NCI-H510A treated with DMSO at 0.1 percent for 48 hours (cell line): ENCODE measurements around the gene GRM5.
"Not testable (repeated sequence)": the region's sequence is repeated elsewhere in the genome, so short reads cannot be mapped to it uniquely, and the experiment has no call there.

Experiments
- DNase-seq: peaks from one replicate; lab custom pipeline; 2025; lab: John Stamatoyannopoulos, UW

Gene GRM5

DNA sequence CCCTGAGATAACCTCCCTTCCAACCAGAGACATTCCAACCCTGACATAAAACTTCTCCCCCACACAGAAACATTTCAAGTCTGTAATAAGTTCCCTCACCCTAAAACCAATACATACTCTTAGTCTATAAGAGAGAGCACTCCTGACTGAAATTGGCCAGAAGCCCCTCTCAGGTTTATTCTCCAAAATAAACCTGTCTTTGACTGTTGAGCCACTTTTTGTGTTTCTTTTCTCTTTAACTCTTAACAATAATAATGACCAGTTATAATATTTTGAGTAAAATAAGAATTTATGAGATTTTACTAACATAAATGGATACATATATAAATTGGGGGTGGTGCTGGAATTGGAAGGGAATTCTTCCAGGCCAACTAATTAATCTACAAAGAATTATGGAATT is 93.6 kb downstream of the GRM5 start:
- no peak for DNase-seq

DNA sequence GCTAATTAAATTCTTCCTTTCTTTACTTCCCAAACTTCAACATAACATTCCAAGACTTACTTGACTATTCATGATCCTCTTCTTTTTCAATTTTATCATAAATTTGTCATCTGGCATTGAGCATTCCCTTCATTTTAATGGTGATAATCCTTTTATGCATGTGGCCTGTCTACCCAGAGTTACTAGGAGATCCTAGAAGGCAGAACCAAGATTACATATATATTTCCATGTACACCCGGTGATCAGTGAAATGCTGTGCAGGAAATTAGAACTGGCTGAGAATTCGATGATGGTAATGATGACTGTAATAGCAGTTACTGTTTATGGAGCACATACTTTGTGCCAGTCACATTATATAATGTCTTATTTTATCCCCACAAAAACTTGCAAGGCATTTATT is 104.2 kb downstream of the GRM5 start:
- not testable (repeated sequence) for DNase-seq

GRCh38 chr11:88959857-88960256 is 105.9 kb downstream of the GRM5 start:
- DNase-seq = not testable (repeated sequence)

DNA sequence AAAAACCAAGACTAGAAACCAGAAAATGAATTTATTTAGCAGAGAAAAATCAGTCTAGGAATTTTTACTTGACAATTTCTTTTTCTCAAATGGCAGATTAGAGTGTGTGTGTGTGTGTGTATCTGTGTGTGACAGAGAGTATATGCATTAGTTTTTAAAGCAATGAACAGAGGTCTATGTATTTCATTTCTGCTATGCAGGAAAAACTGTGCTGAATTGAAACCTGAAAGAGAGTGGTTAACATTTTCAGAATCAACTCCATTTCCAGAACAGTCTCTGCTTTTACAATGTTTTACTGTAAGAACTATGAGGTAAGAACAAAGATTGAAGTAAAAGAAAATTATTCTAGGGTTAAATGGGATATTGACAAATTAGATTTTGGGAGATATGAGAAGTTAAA is 114.8 kb downstream of the GRM5 start:
- DNase-seq = no peak

GRCh38 chr11:88948908-88949307 is 116.9 kb downstream of the GRM5 start:
- DNase-seq = peak; percentile 23

DNA sequence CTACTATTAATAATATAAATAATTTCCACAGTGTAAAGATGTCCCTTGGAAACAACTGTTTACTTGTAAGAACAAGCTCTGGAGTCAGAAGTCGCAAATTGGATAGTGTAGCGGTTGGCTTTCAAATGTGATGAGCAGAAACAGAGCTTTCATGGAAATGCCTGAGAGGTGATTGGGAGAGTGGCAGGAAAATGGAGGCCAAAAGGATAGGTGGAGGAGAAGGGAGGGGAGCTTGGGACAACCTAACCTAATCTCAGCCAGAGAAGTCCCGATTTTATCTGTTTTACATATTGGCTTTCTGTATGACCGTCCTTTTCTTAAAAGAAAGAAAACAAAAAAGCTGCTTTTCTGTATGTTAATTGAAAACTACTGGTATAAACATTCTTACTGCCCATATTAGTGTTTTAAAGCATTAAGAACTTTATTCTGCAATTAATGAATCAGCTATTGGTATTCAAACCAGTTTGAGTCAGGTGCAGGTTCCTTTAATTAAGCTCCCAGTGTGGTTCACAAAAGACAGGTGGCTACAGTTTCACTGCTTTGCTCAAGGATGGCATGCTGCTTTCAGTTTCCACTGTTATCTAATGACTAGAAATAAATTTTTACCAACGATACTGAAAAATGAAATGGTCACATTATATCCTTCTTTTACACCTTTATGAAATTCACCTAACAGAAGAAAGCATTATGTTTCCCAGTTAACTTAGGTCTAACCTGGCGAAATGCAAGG is 117.8 kb downstream of the GRM5 start:
- not testable (repeated sequence) for DNase-seq

DNA sequence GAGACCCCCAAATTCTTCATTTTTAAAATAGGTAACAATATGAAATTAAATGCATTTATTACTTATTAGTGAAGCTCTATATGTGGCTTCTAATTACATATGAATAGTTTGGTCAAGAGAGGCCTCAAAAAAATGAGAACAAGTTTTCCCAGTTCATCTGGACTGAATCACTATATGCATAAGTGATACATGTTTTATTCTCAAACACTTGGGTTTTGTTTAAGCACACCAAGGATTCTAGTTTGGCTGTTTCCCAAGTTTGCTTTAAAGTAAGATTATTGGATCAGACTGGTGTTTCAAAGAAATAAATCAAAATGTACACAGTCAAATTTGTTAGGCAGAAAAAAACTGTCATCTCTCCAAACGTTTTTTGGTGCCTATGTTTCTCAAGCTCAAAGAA is 136.1 kb downstream of the GRM5 start:
- DNase-seq = not testable (repeated sequence)

- not testable (repeated sequence) for DNase-seq
Measured at GRCh38 chr11:88917065-88917464, 148.7 kb downstream of the GRM5 start.

DNA sequence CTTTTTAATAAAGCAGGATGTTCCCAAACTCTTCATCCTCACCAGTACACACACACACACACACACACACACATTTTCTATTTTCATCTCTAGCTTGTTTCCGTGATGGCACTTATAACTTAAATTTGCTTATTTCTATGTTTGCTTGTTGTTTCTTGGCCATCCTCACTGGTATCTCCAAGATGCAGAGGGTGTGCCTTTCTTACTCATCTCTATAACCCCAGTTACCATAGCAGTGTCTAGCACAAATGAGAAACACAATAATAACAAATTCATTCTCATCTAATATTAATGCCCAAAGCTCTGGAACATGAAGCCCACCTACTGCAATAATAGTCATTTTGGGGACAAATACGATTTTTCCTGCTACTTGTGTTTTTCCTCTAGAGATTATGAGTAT is 156.3 kb downstream of the GRM5 start:
- DNase-seq = no peak

DNA sequence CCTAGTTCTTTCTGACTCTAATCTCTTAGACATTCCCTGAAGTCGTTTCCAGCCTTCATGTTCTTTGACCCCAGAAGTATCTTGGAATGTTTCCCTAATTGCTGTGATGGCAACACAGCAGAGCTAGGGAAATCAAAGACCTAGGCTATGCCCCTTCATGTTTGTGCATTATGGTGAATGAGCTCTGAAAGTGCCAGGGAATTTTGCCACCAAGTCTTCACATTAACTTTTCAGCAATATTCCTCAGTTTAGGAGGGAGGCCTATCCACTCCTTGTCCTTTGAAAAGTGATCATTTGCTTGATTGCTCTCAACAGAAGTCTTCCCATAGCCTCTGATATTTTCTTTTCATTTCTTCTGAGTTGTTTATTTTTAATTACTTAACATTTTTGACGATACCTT is 164.3 kb downstream of the GRM5 start:
- DNase-seq = not testable (repeated sequence)

DNA sequence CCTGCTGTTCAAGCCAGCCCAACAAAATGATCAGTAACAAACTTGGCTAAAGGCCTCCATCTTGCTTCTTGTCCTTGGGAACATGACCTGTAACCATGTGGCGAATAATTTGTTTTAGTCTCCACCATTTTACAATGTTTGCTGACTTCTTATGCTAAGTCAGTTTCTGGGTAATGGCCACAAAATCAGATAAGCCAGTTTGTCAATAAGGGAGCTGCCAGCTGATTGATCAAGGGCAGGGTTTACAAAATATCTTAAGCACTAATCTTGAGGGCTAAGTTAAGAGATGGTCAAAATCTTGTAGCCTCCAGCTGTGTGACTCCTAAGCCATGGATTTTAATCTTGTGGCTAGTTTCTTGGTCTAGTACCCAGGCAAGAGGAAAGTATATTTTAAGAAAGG is 176.9 kb downstream of the GRM5 start:
- not testable (repeated sequence) for DNase-seq

GRCh38 chr11:88886796-88887195 is 179.0 kb downstream of the GRM5 start:
- DNase-seq = no peak

DNA sequence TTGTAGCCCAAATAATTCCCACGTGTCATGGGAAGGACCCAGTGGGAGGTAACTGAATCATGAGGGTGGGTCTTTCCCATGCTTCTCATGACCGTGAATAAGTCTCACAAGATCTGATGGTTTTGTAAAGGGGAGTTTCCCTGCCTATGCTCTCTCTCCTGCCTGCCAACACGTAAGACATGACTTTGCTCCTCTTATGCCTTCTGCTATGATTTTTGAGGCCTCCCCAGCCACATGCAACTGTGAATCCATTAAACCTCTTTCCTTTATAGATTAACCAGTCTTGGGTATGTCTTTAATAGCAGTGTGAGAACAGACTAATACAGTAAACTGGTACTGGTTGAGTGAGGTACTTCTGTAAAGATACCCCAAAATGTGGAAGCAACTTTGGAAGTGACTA is 183.0 kb downstream of the GRM5 start:
- not testable (repeated sequence) for DNase-seq

- no peak for DNase-seq
Measured at GRCh38 chr11:88861618-88862017, 204.2 kb downstream of the GRM5 start.

- not testable (repeated sequence) for DNase-seq
Measured at GRCh38 chr11:88860431-88860830, 205.4 kb downstream of the GRM5 start.

- not testable (repeated sequence) for DNase-seq
Measured at GRCh38 chr11:88853963-88854362, 211.8 kb downstream of the GRM5 start.

- DNase-seq = not testable (repeated sequence)
Measured at GRCh38 chr11:88851547-88851946, 214.2 kb downstream of the GRM5 start.

GRCh38 chr11:88849773-88850172 is 216.0 kb downstream of the GRM5 start:
- DNase-seq = not testable (repeated sequence)

DNA sequence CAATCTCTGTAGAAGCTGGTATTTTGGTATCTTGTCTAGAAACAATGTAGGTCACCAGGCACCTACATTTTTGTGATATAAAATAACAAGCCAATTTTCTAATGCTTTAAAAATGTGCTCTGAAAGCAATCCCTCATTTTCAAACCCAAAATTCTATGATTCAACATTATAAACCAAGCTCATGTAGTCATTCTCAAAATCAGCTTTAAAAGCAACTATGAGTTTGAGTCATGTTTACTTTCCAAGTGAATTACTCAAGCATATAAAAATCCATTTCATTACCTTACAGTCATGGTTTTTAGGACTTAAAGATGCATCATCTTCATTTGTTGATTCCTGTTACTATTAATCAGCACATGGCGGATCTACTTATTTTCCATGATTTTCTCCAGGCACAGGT is 216.4 kb downstream of the GRM5 start:
- no peak for DNase-seq

GRCh38 chr11:88846266-88846665 is 219.5 kb downstream of the GRM5 start:
- DNase-seq = not testable (repeated sequence)

GRCh38 chr11:88844941-88845340 is 220.8 kb downstream of the GRM5 start:
- not testable (repeated sequence) for DNase-seq

GRCh38 chr11:88843766-88844426 is 221.9 kb downstream of the GRM5 start:
- not testable (repeated sequence) for DNase-seq

DNA sequence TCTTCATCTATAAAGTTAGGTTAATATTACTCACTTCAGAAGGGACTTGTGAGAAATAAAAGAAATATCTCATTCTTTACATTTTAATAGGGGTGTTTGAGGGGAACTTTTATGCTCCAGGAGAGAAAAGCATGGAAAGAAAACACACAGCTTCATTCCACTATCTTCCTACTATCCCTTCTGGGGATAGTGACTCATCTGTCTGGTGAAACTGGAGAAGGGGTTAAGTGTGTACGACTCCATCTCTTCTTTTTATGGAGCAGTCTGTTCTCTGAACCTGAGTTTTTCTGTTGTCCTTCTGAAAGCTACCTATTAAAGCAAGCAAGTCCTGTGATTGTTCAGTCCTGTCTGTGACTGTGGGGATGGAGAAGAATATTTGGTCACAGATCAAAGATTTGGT is 227.6 kb downstream of the GRM5 start:
- not testable (repeated sequence) for DNase-seq

DNA sequence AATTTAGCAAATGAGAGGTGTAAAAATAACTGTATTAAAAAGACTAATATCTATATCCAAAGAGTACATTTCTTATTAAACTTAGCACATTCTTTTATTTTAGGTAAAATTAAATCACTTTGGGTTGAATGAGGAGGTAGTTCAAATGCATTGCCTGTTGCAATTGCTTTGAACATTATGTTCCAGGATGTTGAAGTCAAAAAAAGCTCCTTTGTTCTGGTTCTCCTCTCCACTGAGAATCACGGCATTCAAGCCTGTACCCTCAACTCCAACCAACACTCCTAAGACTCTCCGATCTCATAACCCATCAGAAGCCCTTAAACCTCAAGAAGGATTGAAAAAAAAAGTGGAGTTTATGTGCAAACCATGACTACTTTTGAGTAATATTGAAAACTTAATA is 230.1 kb downstream of the GRM5 start:
- DNase-seq = not testable (repeated sequence)
